ENCODE results near the gene RAD18.

DNA sequence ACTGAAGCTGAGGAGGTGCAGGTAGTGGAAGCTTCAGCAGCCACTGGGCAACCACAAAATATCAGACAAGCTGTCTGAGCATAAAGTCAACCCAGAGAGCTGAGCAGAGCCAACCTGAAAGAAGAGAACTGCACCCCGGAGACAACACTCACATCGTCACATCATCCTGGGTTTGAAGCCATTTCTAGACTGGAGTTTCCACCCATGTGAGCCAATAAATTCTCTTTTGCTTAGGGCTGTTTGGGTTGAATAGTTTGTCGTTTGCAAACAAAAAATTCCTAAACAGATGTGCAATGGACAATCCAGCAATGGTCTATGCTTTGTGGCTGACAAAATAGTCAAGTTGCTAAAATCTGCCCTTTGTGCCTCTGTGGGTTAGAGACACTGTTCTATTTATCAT lies 15.3 kb upstream of the RAD18 start:
- TF ChIP-seq, protein P1, sequence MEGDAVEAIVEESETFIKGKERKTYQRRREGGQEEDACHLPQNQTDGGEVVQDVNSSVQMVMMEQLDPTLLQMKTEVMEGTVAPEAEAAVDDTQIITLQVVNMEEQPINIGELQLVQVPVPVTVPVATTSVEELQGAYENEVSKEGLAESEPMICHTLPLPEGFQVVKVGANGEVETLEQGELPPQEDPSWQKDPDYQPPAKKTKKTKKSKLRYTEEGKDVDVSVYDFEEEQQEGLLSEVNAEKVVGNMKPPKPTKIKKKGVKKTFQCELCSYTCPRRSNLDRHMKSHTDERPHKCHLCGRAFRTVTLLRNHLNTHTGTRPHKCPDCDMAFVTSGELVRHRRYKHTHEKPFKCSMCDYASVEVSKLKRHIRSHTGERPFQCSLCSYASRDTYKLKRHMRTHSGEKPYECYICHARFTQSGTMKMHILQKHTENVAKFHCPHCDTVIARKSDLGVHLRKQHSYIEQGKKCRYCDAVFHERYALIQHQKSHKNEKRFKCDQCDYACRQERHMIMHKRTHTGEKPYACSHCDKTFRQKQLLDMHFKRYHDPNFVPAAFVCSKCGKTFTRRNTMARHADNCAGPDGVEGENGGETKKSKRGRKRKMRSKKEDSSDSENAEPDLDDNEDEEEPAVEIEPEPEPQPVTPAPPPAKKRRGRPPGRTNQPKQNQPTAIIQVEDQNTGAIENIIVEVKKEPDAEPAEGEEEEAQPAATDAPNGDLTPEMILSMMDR (IDR thresholded peaks at IDR 0.05; ENCODE audit: low read depth, low read length, poor library complexity, severe bottlenecking), result no peak
- TF ChIP-seq EZH2phosphoT487 (IDR thresholded peaks at IDR 0.05; ENCODE audit: borderline replicate concordance, low read length), result no peak
